Mesothelial cell of epicardium (in vitro differentiated cells): ENCODE results near the gene TRIM14. TPM values are rescaled to one million over a fixed set of nuclear protein-coding genes. Genes with fewer than 3 reads are reported as not detected.

Experiments
- DNase-seq, 2 experiments: peaks; one replicate each; pipeline ENCODE4 v3.0.0; 2021; ENCODE audit warnings: low spot score in 2 of 2; ENCODE audit not compliant: unreplicated experiment in 2 of 2
- H3K27ac Mint-ChIP-seq: 2 replicates; pipeline ENCODE4 v1.8.0; 2021; ENCODE audit warnings: mixed read lengths
- H3K27me3 Mint-ChIP-seq: 2 replicates; pipeline ENCODE4 v1.8.0; 2021; ENCODE audit warnings: low read depth, mixed read lengths
- H3K36me3 Mint-ChIP-seq: 2 replicates; pipeline ENCODE4 v1.8.0; 2021; ENCODE audit warnings: mixed read lengths
- H3K4me1 Mint-ChIP-seq: 2 replicates; pipeline ENCODE4 v1.8.0; 2021; ENCODE audit warnings: mixed read lengths
- H3K4me3 Mint-ChIP-seq: 2 replicates; pipeline ENCODE4 v1.8.0; 2021; ENCODE audit warnings: mild to moderate bottlenecking, moderate library complexity, mixed read lengths
- H3K9me3 Mint-ChIP-seq: 2 replicates; pipeline ENCODE4 v1.8.0; 2021; ENCODE audit warnings: mixed read lengths
- CTCF ChIP-seq: fragments of 200-600 bp; sonication (generic); IDR thresholded peaks from one replicate; pipeline ENCODE4 v1.5.0; 2021; ENCODE audit warnings: antibody characterized with exemption; ENCODE audit not compliant: unreplicated experiment
- total RNA-seq: library from RNA; stranded (reverse); gene quantifications from 3 replicates; pipeline ENCODE4 v1.2.1, GENCODE V29; 2021

TRIM14 gene
- total RNA-seq, 1 donor from 2014 or later: 10.1 TPM

GRCh38 chr9:98159790-98160189 is 40.8 kb upstream of the TRIM14 start:
- no peak overlapping the region for H3K27ac Mint-ChIP-seq
- H3K36me3 Mint-ChIP-seq: no peaks in the 10 kb centered on the region
- peaks cover 3% of the 10 kb centered on the region for H3K4me1 Mint-ChIP-seq
- H3K27me3 Mint-ChIP-seq: no peaks in the 10 kb centered on the region
- no peak for TF ChIP-seq CTCF
- no peaks in the 10 kb centered on the region for H3K9me3 Mint-ChIP-seq
- no peak for DNase-seq
- no peak overlapping the region for H3K4me3 Mint-ChIP-seq

- Mint-ChIP-seq H3K27me3 (no peaks in the 10 kb centered on the region), H3K4me1 (peaks cover 8% of the 10 kb centered on the region), H3K36me3 (no peaks in the 10 kb centered on the region), H3K27ac (no peak overlapping the region), H3K9me3 (no peaks in the 10 kb centered on the region), H3K4me3 (no peak overlapping the region)
- DNase-seq: no peak
- TF ChIP-seq CTCF: no peak
Observed at GRCh38 chr9:98159301-98159700, 40.3 kb upstream of the TRIM14 start.

- peaks cover 15% of the 10 kb centered on the region for H3K4me1 Mint-ChIP-seq
- no peaks in the 10 kb centered on the region for H3K27me3 Mint-ChIP-seq
- no peak for TF ChIP-seq CTCF
- no peaks in the 10 kb centered on the region for H3K9me3 Mint-ChIP-seq
- no peaks in the 10 kb centered on the region for H3K36me3 Mint-ChIP-seq
- no peak overlapping the region for H3K4me3 Mint-ChIP-seq
- DNase-seq: no peak
- H3K27ac Mint-ChIP-seq: no peak overlapping the region
Observed at GRCh38 chr9:98158071-98158831, 39.2 kb upstream of the TRIM14 start.

- H3K36me3 Mint-ChIP-seq: no peaks in the 10 kb centered on the region
- H3K9me3 Mint-ChIP-seq: no peaks in the 10 kb centered on the region
- H3K27ac Mint-ChIP-seq: no peak overlapping the region
- H3K27me3 Mint-ChIP-seq: no peaks in the 10 kb centered on the region
- no peak for TF ChIP-seq CTCF
- H3K4me1 Mint-ChIP-seq: peaks cover 15% of the 10 kb centered on the region
- H3K4me3 Mint-ChIP-seq: no peak overlapping the region
- no peak for DNase-seq
Observed at GRCh38 chr9:98157372-98157771, 38.4 kb upstream of the TRIM14 start.

- DNase-seq: no peak
- no peaks in the 10 kb centered on the region for H3K9me3 Mint-ChIP-seq
- no peaks in the 10 kb centered on the region for H3K36me3 Mint-ChIP-seq
- peaks cover 15% of the 10 kb centered on the region for H3K4me1 Mint-ChIP-seq
- no peaks in the 10 kb centered on the region for H3K27me3 Mint-ChIP-seq
- H3K27ac Mint-ChIP-seq: peak overlapping the region; percentile 27
- H3K4me3 Mint-ChIP-seq: no peak overlapping the region
- no peak for TF ChIP-seq CTCF
Observed at GRCh38 chr9:98154678-98155077, 35.7 kb upstream of the TRIM14 start.
